CD4-positive, alpha-beta T cell (primary cell): ENCODE results near the gene CHD9NB. TPM values are rescaled to one million over a fixed set of nuclear protein-coding genes. Genes with fewer than 3 reads are reported as not detected.

ENCODE experiments used
- ATAC-seq: fragments of 200-7000 bp; cut with Tn5 transposase; one replicate; pipeline ENCODE4 v1.10.0; 2022; ENCODE audit warnings: mild to moderate bottlenecking; ENCODE audit not compliant: poor library complexity
- CTCF ChIA-PET: fragments of 350-600 bp; sonication (Branson Sonifier 250); formaldehyde crosslinking; loops from one replicate; lab custom pipeline; 2021; ENCODE audit warnings: antibody characterized with exemption, inconsistent platforms; lab: Charles Lee
- POLR2A ChIA-PET: fragments of 350-600 bp; sonication (Branson Sonifier 250); formaldehyde crosslinking; loops from one replicate; lab custom pipeline; 2021; ENCODE audit warnings: antibody characterized with exemption, inconsistent platforms; lab: Charles Lee
- DNase-seq, 14 experiments: peaks; one replicate each; pipeline ENCODE4 v3.0.0-alpha.2; 2013 to 2020; ENCODE audit warnings: mixed read lengths in 2 of 14
- H3K27ac ChIP-seq, 2 donors: one replicate each; pipeline versions ENCODE4 v1.5.1 to v1.7.0; 2013; ENCODE audit warnings: low read length in 2 of 2, low read depth in 1 of 2, mild to moderate bottlenecking in 1 of 2
- H3K27me3 ChIP-seq, 2 experiments: 1 replicate in 1 of 2; 2 replicates in 1 of 2; pipeline versions ENCODE4 v1.6.1 to v1.7.0; 2013; ENCODE audit warnings: low read length in 2 of 2, control low read depth in 1 of 2, mild to moderate bottlenecking in 1 of 2, moderate library complexity in 1 of 2; ENCODE audit not compliant: insufficient read depth in 2 of 2, control insufficient read depth in 1 of 2
- H3K36me3 ChIP-seq: one replicate; pipeline ENCODE4 v1.6.1; 2013; ENCODE audit warnings: low read length, control low read depth; ENCODE audit not compliant: insufficient read depth
- H3K4me1 ChIP-seq: one replicate; pipeline ENCODE4 v1.6.1; 2013; ENCODE audit warnings: low read length, control low read depth; ENCODE audit not compliant: insufficient read depth
- H3K4me3 ChIP-seq: one replicate; pipeline ENCODE4 v1.5.1; 2013; ENCODE audit warnings: mild to moderate bottlenecking, low read length, moderate library complexity
- H3K9me3 ChIP-seq, 2 experiments: 1 replicate in 1 of 2; 2 replicates in 1 of 2; pipeline versions ENCODE4 v1.6.1 to v1.7.0; 2013; ENCODE audit warnings: low read length in 2 of 2, mild to moderate bottlenecking in 2 of 2, control low read depth in 1 of 2, moderate library complexity in 1 of 2; ENCODE audit not compliant: control insufficient read depth in 1 of 2, insufficient read depth in 1 of 2
- H3K27ac Mint-ChIP-seq: one replicate; pipeline ENCODE4 v1.8.0; 2020; ENCODE audit warnings: mixed read lengths
- H3K27me3 Mint-ChIP-seq: one replicate; pipeline ENCODE4 v1.8.0; 2021; ENCODE audit warnings: mixed read lengths
- H3K36me3 Mint-ChIP-seq: one replicate; pipeline ENCODE4 v1.8.0; 2021; ENCODE audit warnings: low read depth, mixed read lengths
- H3K4me1 Mint-ChIP-seq: one replicate; pipeline ENCODE4 v1.8.0; 2021; ENCODE audit warnings: low read depth, mixed read lengths
- H3K4me3 Mint-ChIP-seq: one replicate; pipeline ENCODE4 v1.8.0; 2020; ENCODE audit warnings: mild to moderate bottlenecking, mixed read lengths
- H3K9me3 Mint-ChIP-seq: one replicate; pipeline ENCODE4 v1.8.0; 2020; ENCODE audit warnings: mixed read lengths
- intact Hi-C, 2 experiments: fragments of 100-400 bp; cut with DNase I in 1 of 2; cut with micrococcal nuclease in 1 of 2; formaldehyde crosslinking; loops; one replicate each; pipeline versions ENCODE4 v1.15.1 to v1.9.0; 2023 to 2025; cut with DNase I, micrococcal nuclease
- total RNA-seq, 174 experiments: library from RNA in 2 of 174; stranded (reverse) in 2 of 174; gene quantifications; one replicate each; pipeline ENCODE4 v1.2.3 and lab custom pipeline; 2021 to 2026
- TF ChIP-seq, protein P1 (sequence below): fragments of 200-600 bp; IDR thresholded peaks from one replicate; pipeline ENCODE4 v1.8.0; 2022; ENCODE audit warnings: antibody characterized with exemption, mild to moderate bottlenecking

The CHD9NB gene
- total RNA-seq, 2 experiments from 2014 or later = not detected

DNA sequence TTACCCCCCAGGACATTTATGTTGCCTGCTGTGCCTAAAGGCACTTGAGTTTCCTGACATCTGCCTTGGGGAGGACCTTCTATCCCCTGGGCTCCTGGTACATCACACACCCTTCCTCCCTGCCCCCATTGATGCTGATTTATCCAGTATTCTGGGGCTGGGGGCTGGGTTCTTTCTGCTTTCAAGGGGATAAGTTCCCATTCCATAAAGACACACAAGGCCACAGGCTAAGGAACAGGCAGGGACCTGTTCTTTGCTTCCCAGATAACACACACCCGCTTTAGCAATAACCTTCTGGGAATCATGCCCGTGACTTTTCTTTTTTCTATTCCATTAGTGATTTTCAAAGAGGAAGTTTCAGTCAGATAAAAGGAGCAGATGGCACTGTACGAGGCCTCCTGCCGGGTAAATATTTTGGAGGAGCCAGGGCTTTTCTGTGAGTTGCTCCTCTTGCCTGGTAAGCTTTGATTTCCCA lies 32.7 kb upstream of the CHD9NB start:
- ChIA-PET POLR2A (no interaction called here), CTCF (interaction anchor here (1.3 kb wide), 1 partner anchor 14 kb away, joined by 3 read pairs; no protein-coding TSS in a partner anchor)
- H3K27me3 Mint-ChIP-seq = no peaks in the 10 kb centered on the region
- Histone ChIP-seq H3K9me3 (no peaks in the 10 kb centered on the region), H3K36me3 (no peaks in the 10 kb centered on the region), H3K4me3 (no peak overlapping the region), H3K27me3 (no peaks in the 10 kb centered on the region), H3K4me1 (peaks cover 9% of the 10 kb centered on the region), H3K27ac (no peak overlapping the region)
- H3K4me1 Mint-ChIP-seq = no peaks in the 10 kb centered on the region
- intact Hi-C loops = no loop called here
- no peak for DNase-seq
- H3K4me3 Mint-ChIP-seq = no peak overlapping the region
- no peak for ATAC-seq
- H3K9me3 Mint-ChIP-seq = no peaks in the 10 kb centered on the region
- H3K27ac Mint-ChIP-seq = no peak overlapping the region
- H3K36me3 Mint-ChIP-seq = no peaks in the 10 kb centered on the region
- TF ChIP-seq, protein P1, sequence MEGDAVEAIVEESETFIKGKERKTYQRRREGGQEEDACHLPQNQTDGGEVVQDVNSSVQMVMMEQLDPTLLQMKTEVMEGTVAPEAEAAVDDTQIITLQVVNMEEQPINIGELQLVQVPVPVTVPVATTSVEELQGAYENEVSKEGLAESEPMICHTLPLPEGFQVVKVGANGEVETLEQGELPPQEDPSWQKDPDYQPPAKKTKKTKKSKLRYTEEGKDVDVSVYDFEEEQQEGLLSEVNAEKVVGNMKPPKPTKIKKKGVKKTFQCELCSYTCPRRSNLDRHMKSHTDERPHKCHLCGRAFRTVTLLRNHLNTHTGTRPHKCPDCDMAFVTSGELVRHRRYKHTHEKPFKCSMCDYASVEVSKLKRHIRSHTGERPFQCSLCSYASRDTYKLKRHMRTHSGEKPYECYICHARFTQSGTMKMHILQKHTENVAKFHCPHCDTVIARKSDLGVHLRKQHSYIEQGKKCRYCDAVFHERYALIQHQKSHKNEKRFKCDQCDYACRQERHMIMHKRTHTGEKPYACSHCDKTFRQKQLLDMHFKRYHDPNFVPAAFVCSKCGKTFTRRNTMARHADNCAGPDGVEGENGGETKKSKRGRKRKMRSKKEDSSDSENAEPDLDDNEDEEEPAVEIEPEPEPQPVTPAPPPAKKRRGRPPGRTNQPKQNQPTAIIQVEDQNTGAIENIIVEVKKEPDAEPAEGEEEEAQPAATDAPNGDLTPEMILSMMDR = no peak

DNA sequence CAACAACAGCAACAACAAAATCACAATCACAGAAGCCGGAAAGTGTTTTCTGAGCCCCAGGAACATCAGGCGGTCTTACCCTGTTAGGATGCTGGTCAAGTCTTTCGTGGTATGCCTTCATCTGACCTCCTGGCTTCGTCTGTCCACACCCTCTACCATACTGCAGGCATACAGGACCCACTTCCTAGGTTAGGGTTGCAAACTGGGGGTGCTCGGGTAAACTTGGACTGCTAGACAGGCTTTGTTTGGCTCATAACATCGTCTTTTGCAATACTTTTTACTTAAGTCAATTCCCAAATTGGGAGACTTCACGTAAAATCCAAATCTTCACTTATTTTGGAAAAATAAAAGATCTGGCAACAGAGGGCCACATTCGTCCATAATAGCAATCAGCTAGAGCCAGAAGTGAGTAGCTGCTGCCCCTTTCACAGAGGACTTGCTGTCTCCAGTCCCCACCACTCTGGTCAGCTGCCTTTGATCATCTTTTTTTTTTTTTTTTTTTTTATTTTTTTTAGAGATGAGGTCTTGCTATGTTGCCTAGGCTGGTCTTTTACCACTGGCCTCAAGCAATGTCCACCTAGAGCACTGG lies 32.1 kb upstream of the CHD9NB start:
- ChIA-PET POLR2A (no interaction called here), CTCF (interaction anchor here (1.3 kb wide), 1 partner anchor 15 kb away, joined by 3 read pairs; no protein-coding TSS in a partner anchor)
- Mint-ChIP-seq H3K27me3 (no peaks in the 10 kb centered on the region), H3K9me3 (no peaks in the 10 kb centered on the region), H3K27ac (no peak overlapping the region), H3K4me1 (no peaks in the 10 kb centered on the region), H3K36me3 (no peaks in the 10 kb centered on the region), H3K4me3 (no peak overlapping the region)
- ATAC-seq = no peak
- Histone ChIP-seq H3K27ac (no peak overlapping the region), H3K4me1 (peaks cover 3% of the 10 kb centered on the region), H3K36me3 (no peaks in the 10 kb centered on the region), H3K9me3 (no peaks in the 10 kb centered on the region), H3K4me3 (no peak overlapping the region), H3K27me3 (no peaks in the 10 kb centered on the region)
- TF ChIP-seq, protein P1 = no peak
- DNase-seq = no peak
- intact Hi-C loops = no loop called here

DNA sequence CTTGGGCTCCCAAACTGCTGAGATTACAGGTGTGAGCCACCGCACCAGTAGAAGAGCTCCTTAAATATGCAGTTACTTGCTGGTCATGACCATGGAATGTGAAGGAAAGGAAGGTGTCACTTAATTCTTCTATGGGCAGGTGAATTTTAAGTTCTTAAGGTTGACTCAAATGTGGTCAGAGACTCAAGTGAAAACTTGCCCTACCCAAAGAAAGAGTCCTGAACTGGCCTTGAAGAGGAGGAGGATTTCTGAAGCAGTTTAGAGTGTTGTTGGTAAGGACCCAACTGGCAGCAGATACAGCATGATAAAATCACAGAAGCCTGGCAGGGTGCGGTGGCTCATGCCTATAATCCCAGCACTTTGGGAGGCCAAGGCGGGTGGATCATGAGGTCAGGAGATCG lies 31.4 kb upstream of the CHD9NB start:
- Histone ChIP-seq H3K9me3 (no peaks in the 10 kb centered on the region), H3K36me3 (no peaks in the 10 kb centered on the region), H3K4me3 (no peak overlapping the region), H3K4me1 (no peaks in the 10 kb centered on the region), H3K27ac (no peak overlapping the region), H3K27me3 (no peaks in the 10 kb centered on the region)
- DNase-seq (no peak), ATAC-seq (no peak)
- H3K27ac Mint-ChIP-seq = no peak overlapping the region
- H3K4me1 Mint-ChIP-seq = no peaks in the 10 kb centered on the region
- TF ChIP-seq, protein P1 = no peak
- ChIA-PET CTCF (no interaction called here), POLR2A (no interaction called here)
- H3K4me3 Mint-ChIP-seq = no peak overlapping the region
- H3K36me3 Mint-ChIP-seq = no peaks in the 10 kb centered on the region
- H3K27me3 Mint-ChIP-seq = no peaks in the 10 kb centered on the region
- H3K9me3 Mint-ChIP-seq = no peaks in the 10 kb centered on the region
- intact Hi-C loops = no loop called here
